CD4-positive, alpha-beta T cell treated with Interleukin-15 for 1 hour (primary cell): ENCODE results near the gene PTPRN2.

Experiments
- DNase-seq: peaks from one replicate; pipeline ENCODE4 v3.0.0-alpha.2; 2020

PTPRN2 gene

GRCh38 chr7:157612664-157613561 is 974.7 kb downstream of the PTPRN2 start:
- peak; percentile 73 for DNase-seq

GRCh38 chr7:157612009-157612663 is 975.5 kb downstream of the PTPRN2 start:
- no peak for DNase-seq

- DNase-seq: no peak
Measured at GRCh38 chr7:157611341-157611740, 976.3 kb downstream of the PTPRN2 start.

GRCh38 chr7:157610671-157611295 is 976.8 kb downstream of the PTPRN2 start:
- no peak for DNase-seq

GRCh38 chr7:157609932-157610640 is 977.5 kb downstream of the PTPRN2 start:
- DNase-seq: no peak

GRCh38 chr7:157609516-157609915 is 978.1 kb downstream of the PTPRN2 start:
- DNase-seq: no peak

GRCh38 chr7:157607218-157607617 is 980.4 kb downstream of the PTPRN2 start:
- DNase-seq: no peak

- no peak for DNase-seq
Measured at GRCh38 chr7:157606140-157606539, 981.5 kb downstream of the PTPRN2 start.

- DNase-seq: no peak
Measured at GRCh38 chr7:157605638-157606037, 982.0 kb downstream of the PTPRN2 start.

GRCh38 chr7:157604661-157605381 is 982.8 kb downstream of the PTPRN2 start:
- no peak for DNase-seq

- no peak for DNase-seq
Measured at GRCh38 chr7:157603716-157604115, 983.9 kb downstream of the PTPRN2 start.

- DNase-seq: no peak
Measured at GRCh38 chr7:157603005-157603404, 984.6 kb downstream of the PTPRN2 start.

GRCh38 chr7:157602581-157602980 is 985.0 kb downstream of the PTPRN2 start:
- DNase-seq: no peak

GRCh38 chr7:157602156-157602555 is 985.5 kb downstream of the PTPRN2 start:
- no peak for DNase-seq

- no peak for DNase-seq
Measured at GRCh38 chr7:157601530-157601929, 986.1 kb downstream of the PTPRN2 start.

GRCh38 chr7:157599491-157599890 is 988.1 kb downstream of the PTPRN2 start:
- DNase-seq: no peak

- DNase-seq: no peak
Measured at GRCh38 chr7:157597562-157597961, 990.1 kb downstream of the PTPRN2 start.

GRCh38 chr7:157596881-157597280 is 990.7 kb downstream of the PTPRN2 start:
- DNase-seq: no peak

- DNase-seq: no peak
Measured at GRCh38 chr7:157596471-157596870, 991.2 kb downstream of the PTPRN2 start.

- no peak for DNase-seq
Measured at GRCh38 chr7:157596026-157596425, 991.6 kb downstream of the PTPRN2 start.

- no peak for DNase-seq
Measured at GRCh38 chr7:157595086-157595855, 992.4 kb downstream of the PTPRN2 start.

GRCh38 chr7:157594306-157594705 is 993.3 kb downstream of the PTPRN2 start:
- DNase-seq: no peak
